GM10248 (cell line): ENCODE data around the gene PIP4K2A.

Source experiments
- CTCF ChIA-PET: fragments of 300-600 bp; sonication (Branson Sonifier 250); formaldehyde crosslinking; extraction: SDS; loops from one replicate; lab custom pipeline; 2021; ENCODE audit warnings: antibody characterized with exemption; lab: Yijun Ruan, JAX
- POLR2A ChIA-PET: fragments of 350-650 bp; sonication (Branson Sonifier 250); formaldehyde crosslinking; extraction: SDS; loops from one replicate; lab custom pipeline; 2020; ENCODE audit warnings: antibody characterized with exemption; lab: Yijun Ruan, JAX
- DNase-seq: peaks from one replicate; pipeline ENCODE4 v3.0.0; 2012; ENCODE audit errors: extremely low spot score
- CTCF ChIP-seq: IDR thresholded peaks from 2 replicates; pipeline ENCODE4 v1.5.1; 2012; ENCODE audit warnings: mild to moderate bottlenecking, low read depth; ENCODE audit errors: extremely low read depth, missing control alignments, control extremely low read depth

The PIP4K2A gene

GRCh38 chr10:22649994-22650393 is 64.4 kb downstream of the PIP4K2A start:
- TF ChIP-seq CTCF, result no peak
- no peak for DNase-seq
- ChIA-PET POLR2A (no interaction called here), CTCF (interaction anchor here (0.8 to 1.8 kb wide), 9 partner anchors 9 to 65 kb away, joined by 3 to 6 read pairs (median 3); no protein-coding TSS in a partner anchor)

- no peak for TF ChIP-seq CTCF
- CTCF ChIA-PET, result interaction anchor here (0.7 to 1.8 kb wide), 11 partner anchors 8 to 44 kb away, joined by 3 to 6 read pairs (median 4); no protein-coding TSS in a partner anchor
- DNase-seq, result no peak
- POLR2A ChIA-PET, result no interaction called here
These were observed 65.0 kb downstream of the PIP4K2A start for GRCh38 chr10:22649390-22649841.

DNA sequence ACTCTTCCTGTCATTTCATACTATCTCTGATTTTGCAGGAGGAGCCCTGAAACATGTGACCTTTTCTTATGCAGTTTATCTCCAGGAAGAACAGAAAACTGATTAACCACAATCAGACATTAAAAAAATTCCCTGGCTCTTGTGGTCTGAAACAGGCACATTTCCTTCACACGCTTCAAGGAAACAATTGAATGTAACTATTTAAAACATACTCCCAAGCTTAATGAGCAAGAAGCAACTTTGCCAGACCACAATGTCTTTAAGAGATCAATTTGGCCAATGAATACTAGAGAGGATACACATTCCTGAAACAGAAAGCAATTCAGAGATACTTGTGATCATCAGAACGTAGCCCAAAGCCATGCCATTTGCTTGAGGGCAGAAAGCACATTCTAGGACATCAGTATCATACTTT is 65.8 kb downstream of the PIP4K2A start:
- POLR2A ChIA-PET, result no interaction called here
- CTCF ChIA-PET, result interaction anchor here (0.7 to 1.8 kb wide), 8 partner anchors 9 to 43 kb away, joined by 3 to 5 read pairs (median 4); no protein-coding TSS in a partner anchor

GRCh38 chr10:22647244-22647643 is 67.1 kb downstream of the PIP4K2A start:
- CTCF ChIA-PET, result interaction anchor here (0.8 to 1.7 kb wide), 2 partner anchors 10 to 29 kb away, joined by 3 to 5 read pairs; no protein-coding TSS in a partner anchor
- no peak for DNase-seq
- no peak for TF ChIP-seq CTCF
- POLR2A ChIA-PET, result no interaction called here

More for the DNA sequence above, 65.8 kb downstream of the PIP4K2A start:
- no peak for DNase-seq
- no peak for TF ChIP-seq CTCF

GRCh38 chr10:22646388-22646853 is 68.0 kb downstream of the PIP4K2A start:
- ChIA-PET CTCF (interaction anchor here (1.1 to 1.9 kb wide), 4 partner anchors 9 to 16 kb away, joined by 3 to 6 read pairs (median 5); no protein-coding TSS in a partner anchor), POLR2A (no interaction called here)
- peak; percentile 19 for DNase-seq
- TF ChIP-seq CTCF, result no peak

GRCh38 chr10:22644222-22644621 is 70.2 kb downstream of the PIP4K2A start:
- DNase-seq, result no peak
- CTCF ChIA-PET, result interaction anchor here (1.3 kb wide), 1 partner anchor 34 kb away, joined by 3 read pairs; no protein-coding TSS in a partner anchor
- POLR2A ChIA-PET, result no interaction called here
- TF ChIP-seq CTCF, result no peak
